Panc1 (cell line): Measurements from ENCODE around the gene TACC2. TPM values are rescaled to one million over a fixed set of nuclear protein-coding genes. Genes with fewer than 3 reads are reported as not detected.

Source experiments
- ATAC-seq: fragments of 200-7000 bp; cut with Tn5 transposase; 2 replicates; pipeline ENCODE4 v1.9.1; 2020; ENCODE audit warnings: mild to moderate bottlenecking, moderate library complexity
- BruUV-seq: library from RNA; stranded (reverse); fragments of 400-500 nt; replicated peaks from 2 replicates; lab custom pipeline; 2021; lab: Mats Ljungman, UMichigan
- CTCF ChIA-PET: fragments of 300-600 bp; sonication (Branson Sonifier 250); formaldehyde crosslinking; loops from one replicate; lab custom pipeline; 2022; ENCODE audit warnings: antibody characterized with exemption; lab: Charles Lee
- POLR2A ChIA-PET: fragments of 300-600 bp; sonication (Branson Sonifier 250); formaldehyde crosslinking; loops from one replicate; lab custom pipeline; 2022; ENCODE audit warnings: antibody characterized with exemption; lab: Charles Lee
- DNase-seq: peaks from one replicate; pipeline ENCODE4 v3.0.0-alpha.2; 2010; ENCODE audit warnings: low read depth, low spot score
- H3K27ac ChIP-seq: 2 replicates; pipeline ENCODE4 v1.5.1; 2011; ENCODE audit warnings: mild to moderate bottlenecking, low read length, inconsistent platforms
- H3K27me3 ChIP-seq: fragments of 200-500 bp; sonication (Bioruptor generic); 2 replicates; pipeline ENCODE4 v1.6.0; 2014; ENCODE audit warnings: low read length, inconsistent platforms; ENCODE audit not compliant: control insufficient read depth, insufficient read depth
- H3K36me3 ChIP-seq: fragments of 200-500 bp; sonication (Bioruptor generic); 2 replicates; pipeline ENCODE4 v1.5.1; 2014; ENCODE audit warnings: inconsistent platforms, mild to moderate bottlenecking, low read length, moderate library complexity; ENCODE audit not compliant: control insufficient read depth, insufficient read depth
- H3K4me1 ChIP-seq: 2 replicates; pipeline ENCODE4 v1.5.1; 2011; ENCODE audit warnings: inconsistent platforms, mild to moderate bottlenecking, low read length, moderate library complexity; ENCODE audit not compliant: control insufficient read depth, insufficient read depth
- H3K4me3 ChIP-seq, 2 experiments: 2 replicates each; pipeline ENCODE4 v1.5.1; 2011 to 2012; ENCODE audit warnings: low read depth in 2 of 2, low read length in 2 of 2, mild to moderate bottlenecking in 2 of 2, inconsistent platforms in 1 of 2, moderate library complexity in 1 of 2
- H3K9me3 ChIP-seq: fragments of 200-500 bp; sonication (Bioruptor generic); 2 replicates; pipeline ENCODE4 v1.5.1; 2014; ENCODE audit warnings: low read depth, mild to moderate bottlenecking, inconsistent platforms, low read length, moderate library complexity; ENCODE audit not compliant: control insufficient read depth, insufficient read depth
- POLR2AphosphoS5 ChIP-seq: IDR thresholded peaks from 2 replicates; pipeline ENCODE4 v1.6.1; 2012; ENCODE audit warnings: mild to moderate bottlenecking, low read depth, low read length, moderate library complexity
- SIN3A ChIP-seq: IDR thresholded peaks from 2 replicates; pipeline ENCODE4 v1.6.1; 2012; ENCODE audit warnings: low read depth, mild to moderate bottlenecking, low read length, moderate library complexity, borderline replicate concordance; ENCODE audit not compliant: insufficient read depth
- TCF7L2 ChIP-seq: IDR thresholded peaks from 2 replicates; pipeline ENCODE4 v1.6.1; 2011; ENCODE audit warnings: mild to moderate bottlenecking, low read depth, low read length, inconsistent platforms
- in situ Hi-C: cut with HindIII; loops from 2 replicates; pipeline ENCODE4 v1.10.0; 2016; ENCODE audit warnings: low sequenced_read_pairs, low pct_unique_long_range_greater_than_20kb
- intact Hi-C: fragments of 100-400 bp; cut with micrococcal nuclease; formaldehyde crosslinking; loops from one replicate; pipeline ENCODE4 v1.10.0; 2022; ENCODE audit not compliant: unreplicated experiment
- total RNA-seq: library from RNA; stranded (reverse); gene quantifications from one replicate; pipeline ENCODE4 v1.2.1, GENCODE V29; 2021; ENCODE audit not compliant: unreplicated experiment
- TF ChIP-seq, protein P1 (sequence below): fragments of 450-650 bp; IDR thresholded peaks from 2 replicates; pipeline ENCODE4 v1.5.1; 2017; ENCODE audit warnings: mild to moderate bottlenecking
- TF ChIP-seq, protein P2 (sequence below), 2 experiments: IDR thresholded peaks; 2 replicates each; pipeline ENCODE4 v1.6.1; 2011 to 2012; ENCODE audit warnings: low read depth in 2 of 2, control low read depth in 1 of 2, low read length in 1 of 2, mild to moderate bottlenecking in 1 of 2, moderate library complexity in 1 of 2; ENCODE audit not compliant: insufficient read depth in 1 of 2

TACC2 gene
- total RNA-seq, 1 experiment from 2014 or later: 133 TPM

DNA sequence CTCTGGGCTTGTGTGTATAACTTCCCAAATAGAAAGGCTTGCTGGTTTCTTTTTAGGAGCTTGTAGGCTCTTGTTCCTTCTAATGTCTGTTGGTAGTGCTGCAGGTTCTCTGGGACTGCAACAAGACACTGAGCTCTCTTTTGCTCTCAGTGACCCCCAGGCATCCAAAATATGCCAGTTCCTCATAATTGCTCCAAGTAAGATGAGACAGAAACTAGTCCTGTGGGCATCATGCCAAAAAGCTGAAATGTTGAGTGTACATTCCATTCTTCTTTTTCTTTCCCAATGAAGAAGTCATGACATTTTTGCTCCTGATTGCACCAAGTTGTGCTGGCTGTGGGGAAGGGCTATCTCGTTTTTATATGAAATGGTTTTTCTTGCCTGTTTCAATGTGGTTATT, 275.0 kb downstream of the TACC2 start:
- Histone ChIP-seq H3K4me3 (no peak overlapping the region), H3K36me3 (no peaks in the 10 kb centered on the region; the same call in 1 of the 2 replicates), H3K27ac (no peak overlapping the region), H3K9me3 (peaks cover 7% of the 10 kb centered on the region; the same call in 1 of the 2 replicates), H3K4me1 (no peaks in the 10 kb centered on the region), H3K27me3 (no peaks in the 10 kb centered on the region)
- POLR2A ChIA-PET: interaction anchor here (0.6 kb wide), 1 partner anchor 187 kb away, joined by 3 read pairs; no protein-coding TSS in a partner anchor
- in situ Hi-C loops (no loop called here), intact Hi-C loops (no loop called here)
- no peak for TF ChIP-seq POLR2AphosphoS5
- TF ChIP-seq SIN3A: no peak
- no peak for TF ChIP-seq TCF7L2
- TF ChIP-seq, protein P1, sequence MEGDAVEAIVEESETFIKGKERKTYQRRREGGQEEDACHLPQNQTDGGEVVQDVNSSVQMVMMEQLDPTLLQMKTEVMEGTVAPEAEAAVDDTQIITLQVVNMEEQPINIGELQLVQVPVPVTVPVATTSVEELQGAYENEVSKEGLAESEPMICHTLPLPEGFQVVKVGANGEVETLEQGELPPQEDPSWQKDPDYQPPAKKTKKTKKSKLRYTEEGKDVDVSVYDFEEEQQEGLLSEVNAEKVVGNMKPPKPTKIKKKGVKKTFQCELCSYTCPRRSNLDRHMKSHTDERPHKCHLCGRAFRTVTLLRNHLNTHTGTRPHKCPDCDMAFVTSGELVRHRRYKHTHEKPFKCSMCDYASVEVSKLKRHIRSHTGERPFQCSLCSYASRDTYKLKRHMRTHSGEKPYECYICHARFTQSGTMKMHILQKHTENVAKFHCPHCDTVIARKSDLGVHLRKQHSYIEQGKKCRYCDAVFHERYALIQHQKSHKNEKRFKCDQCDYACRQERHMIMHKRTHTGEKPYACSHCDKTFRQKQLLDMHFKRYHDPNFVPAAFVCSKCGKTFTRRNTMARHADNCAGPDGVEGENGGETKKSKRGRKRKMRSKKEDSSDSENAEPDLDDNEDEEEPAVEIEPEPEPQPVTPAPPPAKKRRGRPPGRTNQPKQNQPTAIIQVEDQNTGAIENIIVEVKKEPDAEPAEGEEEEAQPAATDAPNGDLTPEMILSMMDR: no peak
- TF ChIP-seq, protein P2, sequence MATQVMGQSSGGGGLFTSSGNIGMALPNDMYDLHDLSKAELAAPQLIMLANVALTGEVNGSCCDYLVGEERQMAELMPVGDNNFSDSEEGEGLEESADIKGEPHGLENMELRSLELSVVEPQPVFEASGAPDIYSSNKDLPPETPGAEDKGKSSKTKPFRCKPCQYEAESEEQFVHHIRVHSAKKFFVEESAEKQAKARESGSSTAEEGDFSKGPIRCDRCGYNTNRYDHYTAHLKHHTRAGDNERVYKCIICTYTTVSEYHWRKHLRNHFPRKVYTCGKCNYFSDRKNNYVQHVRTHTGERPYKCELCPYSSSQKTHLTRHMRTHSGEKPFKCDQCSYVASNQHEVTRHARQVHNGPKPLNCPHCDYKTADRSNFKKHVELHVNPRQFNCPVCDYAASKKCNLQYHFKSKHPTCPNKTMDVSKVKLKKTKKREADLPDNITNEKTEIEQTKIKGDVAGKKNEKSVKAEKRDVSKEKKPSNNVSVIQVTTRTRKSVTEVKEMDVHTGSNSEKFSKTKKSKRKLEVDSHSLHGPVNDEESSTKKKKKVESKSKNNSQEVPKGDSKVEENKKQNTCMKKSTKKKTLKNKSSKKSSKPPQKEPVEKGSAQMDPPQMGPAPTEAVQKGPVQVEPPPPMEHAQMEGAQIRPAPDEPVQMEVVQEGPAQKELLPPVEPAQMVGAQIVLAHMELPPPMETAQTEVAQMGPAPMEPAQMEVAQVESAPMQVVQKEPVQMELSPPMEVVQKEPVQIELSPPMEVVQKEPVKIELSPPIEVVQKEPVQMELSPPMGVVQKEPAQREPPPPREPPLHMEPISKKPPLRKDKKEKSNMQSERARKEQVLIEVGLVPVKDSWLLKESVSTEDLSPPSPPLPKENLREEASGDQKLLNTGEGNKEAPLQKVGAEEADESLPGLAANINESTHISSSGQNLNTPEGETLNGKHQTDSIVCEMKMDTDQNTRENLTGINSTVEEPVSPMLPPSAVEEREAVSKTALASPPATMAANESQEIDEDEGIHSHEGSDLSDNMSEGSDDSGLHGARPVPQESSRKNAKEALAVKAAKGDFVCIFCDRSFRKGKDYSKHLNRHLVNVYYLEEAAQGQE (IDR thresholded peaks at IDR 0.05; ENCODE audit: insufficient read depth in 1 of 2, low read depth in 2 of 2, low read length in 1 of 2): no peak
- ATAC-seq (no peak), DNase-seq (no peak)
- CTCF ChIA-PET: interaction anchor here (1.3 kb wide), 1 partner anchor 16 kb away, joined by 4 read pairs; no protein-coding TSS in a partner anchor
- no TSS peak for BruUV-seq

DNA sequence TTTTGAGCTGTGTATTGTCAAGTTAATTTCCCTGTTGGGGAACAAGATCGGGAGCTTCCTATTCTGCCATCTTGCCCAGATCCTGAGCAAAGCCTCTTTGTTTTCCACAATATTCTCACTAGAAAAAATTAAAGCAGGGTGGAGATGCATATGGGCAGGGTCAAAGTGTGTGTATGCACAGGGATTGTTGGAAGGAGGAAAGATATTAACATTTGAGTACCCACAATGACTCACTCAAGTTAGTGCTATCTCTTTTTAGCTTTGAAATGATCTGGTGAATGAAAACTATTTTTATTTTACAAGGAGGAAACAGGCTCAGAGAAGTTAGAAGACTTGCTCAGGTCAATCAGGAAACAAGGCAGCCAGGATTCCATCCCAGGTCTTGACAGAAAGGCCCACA, 275.5 kb downstream of the TACC2 start:
- Histone ChIP-seq H3K27me3 (no peaks in the 10 kb centered on the region), H3K4me3 (no peak overlapping the region), H3K9me3 (peaks cover 7% of the 10 kb centered on the region; the same call in 1 of the 2 replicates), H3K4me1 (no peaks in the 10 kb centered on the region), H3K27ac (no peak overlapping the region), H3K36me3 (no peaks in the 10 kb centered on the region; the same call in 1 of the 2 replicates)
- intact Hi-C loops: no loop called here
- TF ChIP-seq, protein P2 (IDR thresholded peaks at IDR 0.05; ENCODE audit: insufficient read depth in 1 of 2, low read depth in 2 of 2, low read length in 1 of 2): no peak
- TF ChIP-seq TCF7L2 (no peak), SIN3A (no peak), POLR2AphosphoS5 (no peak)
- TF ChIP-seq, protein P1: no peak
- POLR2A ChIA-PET: interaction anchor here (0.6 kb wide), 1 partner anchor 186 kb away, joined by 3 read pairs; no protein-coding TSS in a partner anchor
- DNase-seq: no peak
- ATAC-seq: no peak
- in situ Hi-C loops: no loop called here
- CTCF ChIA-PET: interaction anchor here (1.3 kb wide), 1 partner anchor 15 kb away, joined by 4 read pairs; no protein-coding TSS in a partner anchor
- BruUV-seq: no TSS peak
